GM12864 (cell line): Measurements from ENCODE around the gene PACS2.

Source experiments
- DNase-seq: peaks from one replicate; pipeline ENCODE4 v3.0.0-alpha.2; 2011; ENCODE audit warnings: low read depth
- H3K4me3 ChIP-seq: 2 replicates; pipeline ENCODE4 v1.5.1; 2011; ENCODE audit warnings: mild to moderate bottlenecking, low read depth, low read length, control low read depth
- CTCF ChIP-seq: IDR thresholded peaks from 2 replicates; pipeline ENCODE4 v1.5.1; 2011; ENCODE audit warnings: low read depth, mild to moderate bottlenecking, moderate library complexity, low read length, control low read depth, inconsistent platforms; ENCODE audit errors: missing control alignments

PACS2 gene

DNA sequence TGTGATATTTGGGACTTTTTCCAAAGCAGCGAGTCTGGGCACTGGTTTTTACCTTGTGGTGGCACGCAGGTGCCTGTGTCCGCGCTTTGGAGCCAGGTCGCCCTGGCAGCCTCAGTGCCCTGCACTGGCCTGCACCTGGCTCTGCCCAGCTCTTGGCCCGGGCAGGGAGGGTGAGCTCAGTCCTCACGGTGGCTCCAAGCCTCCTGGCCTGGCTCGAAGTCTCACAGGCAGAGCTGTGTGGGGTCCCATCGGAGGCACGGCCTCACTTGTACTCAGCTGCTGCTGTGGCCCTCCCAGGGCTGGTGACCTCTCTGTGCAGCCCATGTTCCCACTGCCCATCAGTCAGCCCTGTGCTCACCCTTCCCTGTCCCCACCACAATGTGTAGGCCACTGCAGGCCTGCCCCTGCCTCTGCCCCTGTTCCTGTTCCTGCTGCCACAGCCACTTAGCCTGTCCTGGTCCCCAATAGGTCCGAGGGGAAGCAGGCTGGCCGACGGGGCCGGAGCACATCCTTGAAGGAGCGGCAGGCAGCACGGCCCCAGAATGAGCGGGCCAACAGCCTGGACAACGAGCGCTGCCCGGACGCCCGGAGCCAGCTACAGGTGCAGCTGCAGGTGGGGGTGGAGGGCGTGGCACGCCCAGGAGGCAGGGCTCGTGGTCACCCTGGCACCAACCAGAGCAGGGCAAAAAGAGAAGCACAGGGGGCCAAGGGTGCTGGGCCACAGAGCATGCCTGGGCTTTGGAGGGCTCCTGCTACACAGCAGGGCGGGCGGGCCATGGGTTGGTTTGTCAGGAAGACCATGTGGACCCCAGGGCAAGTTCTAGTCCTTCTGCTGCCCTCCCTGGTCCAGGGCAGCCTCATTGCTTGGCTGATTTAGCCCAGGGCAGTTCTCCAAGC, 67.1 kb downstream of the PACS2 start:
- no peak for DNase-seq
- H3K4me3 ChIP-seq = no peak overlapping the region
- no peak for TF ChIP-seq CTCF

GRCh38 chr14:105382343-105383082, 68.0 kb downstream of the PACS2 start:
- no peak for TF ChIP-seq CTCF
- DNase-seq = no peak
- no peak overlapping the region for H3K4me3 ChIP-seq

DNA sequence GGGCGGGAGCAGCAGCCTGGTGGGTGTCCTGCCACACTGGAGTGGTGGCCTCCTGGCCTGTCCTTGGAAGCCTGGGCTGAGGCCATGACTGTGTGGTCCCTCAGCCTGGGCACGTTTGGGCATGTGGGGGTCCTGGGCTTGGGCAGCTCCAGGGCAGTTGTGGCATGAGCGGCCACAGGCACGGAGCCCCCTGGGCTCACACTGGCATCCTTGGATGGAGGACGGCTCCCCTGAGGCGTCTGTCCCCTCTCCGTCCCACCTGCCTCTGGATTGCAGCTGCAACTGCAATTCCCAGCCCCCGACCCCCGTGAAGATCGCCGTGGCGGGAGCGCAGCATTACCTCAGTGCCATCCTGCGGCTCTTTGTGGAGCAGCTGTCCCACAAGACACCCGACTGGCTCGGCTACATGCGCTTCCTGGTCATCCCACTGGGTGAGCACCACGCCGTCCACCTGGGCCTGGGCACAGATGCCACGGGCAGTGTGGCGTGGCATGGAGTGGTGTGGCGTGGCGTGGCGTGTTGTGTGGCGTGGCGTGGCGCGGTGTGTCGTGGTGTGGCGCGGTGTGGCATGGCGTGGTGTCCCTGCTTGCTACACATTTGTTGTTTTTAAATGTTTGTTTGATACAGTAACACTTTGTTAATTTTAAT, 68.7 kb downstream of the PACS2 start:
- DNase-seq = no peak
- TF ChIP-seq CTCF = no peak
- no peak overlapping the region for H3K4me3 ChIP-seq

DNA sequence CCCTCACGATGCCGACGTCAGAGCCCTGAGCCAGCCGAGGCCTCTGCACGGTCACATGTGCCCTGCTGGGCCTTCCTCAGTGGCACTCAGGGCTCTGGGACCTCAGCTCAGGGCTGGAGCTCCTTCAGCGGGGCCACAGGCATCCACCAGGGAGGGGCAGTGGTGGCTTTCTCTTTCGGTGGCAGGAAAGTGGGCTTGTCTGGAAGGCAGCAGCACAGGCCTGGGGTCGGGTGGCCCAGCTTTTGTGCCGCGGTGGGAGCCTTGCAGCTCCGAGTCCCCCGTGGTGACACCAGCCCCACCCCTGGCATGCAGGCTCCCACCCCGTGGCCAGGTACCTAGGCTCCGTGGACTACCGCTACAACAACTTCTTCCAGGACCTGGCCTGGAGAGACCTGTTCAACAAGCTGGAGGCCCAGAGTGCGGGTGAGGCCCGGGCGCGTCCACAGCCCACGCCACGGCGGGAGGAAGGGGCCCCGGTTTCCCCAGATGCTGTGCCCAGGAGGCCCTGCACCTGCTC, 69.6 kb downstream of the PACS2 start:
- DNase-seq = no peak
- TF ChIP-seq CTCF = no peak

GRCh38 chr14:105384605-105385321, 70.2 kb downstream of the PACS2 start:
- DNase-seq = no peak
- TF ChIP-seq CTCF = no peak
- no peak overlapping the region for H3K4me3 ChIP-seq

More for the DNA sequence above, 69.6 kb downstream of the PACS2 start:
- H3K4me3 ChIP-seq = no peak overlapping the region

GRCh38 chr14:105385322-105385637, 70.7 kb downstream of the PACS2 start:
- DNase-seq = no peak
- TF ChIP-seq CTCF = no peak
- H3K4me3 ChIP-seq = no peak overlapping the region
